Stimulated activated CD4-positive, alpha-beta T cell treated with anti-CD3 and anti-CD28 coated beads, Interleukin-12 subunit alpha, Interleukin-12 subunit beta, amount 100 ng/mL, for 4 hours (primary cell): ENCODE results near the gene B4GALNT4.
"Not testable (repeated sequence)": the region's sequence is repeated elsewhere in the genome, so short reads cannot be mapped to it uniquely, and the experiment has no call there.

Source experiments
- DNase-seq: peaks from one replicate; pipeline ENCODE4 v3.0.0-alpha.2; 2020

The B4GALNT4 gene

DNA sequence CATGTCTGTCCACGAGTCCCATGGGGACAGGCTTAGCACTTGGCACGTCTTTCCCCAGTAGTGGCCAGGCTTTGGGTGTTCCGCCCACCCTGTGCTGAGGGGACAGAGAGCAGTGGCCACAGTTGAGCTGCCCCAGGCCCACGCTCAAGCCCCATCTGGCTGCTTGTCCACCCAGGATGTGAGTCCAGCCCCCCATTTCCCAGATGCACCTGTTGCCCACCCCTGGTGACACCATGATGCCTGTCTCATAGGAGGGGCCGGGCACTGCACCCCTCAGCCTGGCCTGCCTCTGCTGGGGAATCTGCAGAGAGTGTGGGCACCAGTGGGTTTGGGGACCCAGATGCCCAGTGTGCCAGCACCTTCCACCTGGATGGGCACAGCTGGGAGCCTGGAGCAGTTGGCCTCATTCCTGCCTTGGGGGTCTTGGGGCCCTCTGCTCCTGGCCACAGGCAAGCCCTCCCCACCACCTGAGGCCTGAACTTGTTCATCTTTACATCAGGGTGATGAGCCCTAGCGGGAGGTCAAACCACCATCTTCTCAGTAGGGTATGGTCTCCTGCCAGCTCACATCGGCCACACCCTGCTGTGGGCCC, 39.8 kb downstream of the B4GALNT4 start:
- no peak for DNase-seq

DNA sequence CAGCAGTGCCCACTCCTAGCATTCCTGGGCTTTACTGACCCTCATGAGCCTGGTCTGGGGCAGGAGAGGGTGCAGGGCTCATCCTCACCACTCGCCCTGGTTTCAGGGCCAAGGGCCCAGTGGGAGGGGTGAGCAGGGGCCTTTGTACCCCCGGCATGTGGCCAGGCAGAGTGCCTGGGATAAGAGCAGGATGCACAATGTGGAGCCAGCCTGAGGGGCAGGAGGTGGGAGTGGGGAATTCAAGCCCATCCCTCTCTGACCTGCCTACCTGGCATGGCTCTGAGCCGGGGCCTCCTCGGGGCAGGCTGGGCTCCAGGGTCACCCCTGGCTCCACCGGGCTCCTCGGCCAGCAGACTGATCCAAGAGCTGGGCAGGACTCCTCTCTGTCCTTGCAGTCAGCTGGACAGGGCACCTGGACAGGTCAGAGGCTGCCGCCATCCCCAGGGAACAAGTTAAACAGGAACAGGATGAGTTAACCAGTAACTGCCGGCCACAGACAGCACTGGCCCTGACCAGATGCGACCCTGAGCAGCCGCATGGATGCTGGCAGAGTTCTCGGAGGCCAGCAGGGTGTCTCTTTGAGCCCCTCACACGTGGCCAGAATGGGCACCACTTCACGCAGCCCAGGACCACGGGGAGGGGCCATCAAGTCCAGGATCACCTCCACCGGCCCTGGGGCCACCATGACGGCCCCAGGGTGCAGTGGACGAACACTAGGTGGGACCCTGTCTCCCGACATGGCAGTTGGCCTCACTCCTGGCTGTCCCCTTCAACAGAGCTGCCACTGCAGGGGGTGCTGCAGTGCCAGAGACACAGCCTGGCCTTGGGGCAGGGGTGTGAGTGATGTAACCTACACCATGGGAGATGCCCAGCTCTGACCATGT, 40.5 kb downstream of the B4GALNT4 start:
- no peak for DNase-seq

DNA sequence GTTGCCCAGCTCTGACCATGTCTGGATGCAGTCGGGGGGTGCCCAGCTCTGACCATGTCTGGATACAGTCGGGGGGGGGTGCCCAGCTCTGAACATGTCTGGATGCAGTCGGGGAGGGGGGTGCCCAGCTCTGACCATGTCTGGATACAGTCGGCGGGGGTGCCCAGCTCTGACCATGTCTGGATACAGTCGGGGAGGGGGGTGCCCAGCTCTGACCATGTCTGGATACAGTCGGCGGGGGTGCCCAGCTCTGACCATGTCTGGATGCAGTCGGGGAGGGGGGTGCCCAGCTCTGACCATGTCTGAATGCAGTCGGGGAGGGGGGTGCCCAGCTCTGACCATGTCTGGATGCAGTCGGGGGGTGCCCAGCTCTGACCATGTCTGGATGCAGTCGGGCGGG, 41.4 kb downstream of the B4GALNT4 start:
- DNase-seq, result not testable (repeated sequence)

DNA sequence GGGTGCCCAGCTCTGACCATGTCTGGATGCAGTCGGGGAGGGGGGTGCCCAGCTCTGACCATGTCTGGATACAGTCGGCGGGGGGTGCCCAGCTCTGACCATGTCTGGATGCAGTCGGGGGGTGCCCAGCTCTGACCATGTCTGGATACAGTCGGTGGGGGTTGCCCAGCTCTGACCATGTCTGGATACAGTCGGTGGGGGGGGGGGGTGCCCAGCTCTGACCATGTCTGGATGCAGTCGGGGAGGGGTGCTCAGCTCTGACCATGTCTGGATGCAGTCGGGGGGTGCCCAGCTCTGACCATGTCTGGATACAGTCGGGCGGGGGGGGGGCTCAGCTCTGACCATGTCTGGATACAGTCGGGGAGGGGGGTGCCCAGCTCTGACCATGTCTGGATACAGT, 42.2 kb downstream of the B4GALNT4 start:
- DNase-seq, result not testable (repeated sequence)

DNA sequence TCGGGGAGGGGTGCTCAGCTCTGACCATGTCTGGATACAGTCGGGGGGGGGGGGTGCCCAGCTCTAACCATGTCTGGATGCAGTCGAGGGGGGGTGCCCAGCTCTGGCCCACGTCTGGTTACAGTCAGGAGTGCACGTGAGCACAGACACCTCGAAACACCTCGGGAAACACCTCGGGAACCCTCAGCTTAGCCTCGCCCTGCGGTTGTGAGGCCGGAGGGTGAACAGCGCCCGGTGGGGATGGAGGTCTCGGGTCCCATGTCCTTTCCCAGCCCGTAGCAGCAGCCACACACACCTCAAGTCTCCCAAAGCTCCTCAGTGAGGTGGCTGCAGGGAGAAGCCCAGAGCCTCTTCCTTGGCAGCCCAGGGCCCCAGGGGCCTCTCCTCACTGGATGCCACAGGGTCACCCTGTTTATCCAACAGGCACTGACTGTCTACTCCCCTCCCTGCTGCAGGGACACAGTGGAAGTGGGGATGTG, 43.4 kb downstream of the B4GALNT4 start:
- no peak for DNase-seq

DNA sequence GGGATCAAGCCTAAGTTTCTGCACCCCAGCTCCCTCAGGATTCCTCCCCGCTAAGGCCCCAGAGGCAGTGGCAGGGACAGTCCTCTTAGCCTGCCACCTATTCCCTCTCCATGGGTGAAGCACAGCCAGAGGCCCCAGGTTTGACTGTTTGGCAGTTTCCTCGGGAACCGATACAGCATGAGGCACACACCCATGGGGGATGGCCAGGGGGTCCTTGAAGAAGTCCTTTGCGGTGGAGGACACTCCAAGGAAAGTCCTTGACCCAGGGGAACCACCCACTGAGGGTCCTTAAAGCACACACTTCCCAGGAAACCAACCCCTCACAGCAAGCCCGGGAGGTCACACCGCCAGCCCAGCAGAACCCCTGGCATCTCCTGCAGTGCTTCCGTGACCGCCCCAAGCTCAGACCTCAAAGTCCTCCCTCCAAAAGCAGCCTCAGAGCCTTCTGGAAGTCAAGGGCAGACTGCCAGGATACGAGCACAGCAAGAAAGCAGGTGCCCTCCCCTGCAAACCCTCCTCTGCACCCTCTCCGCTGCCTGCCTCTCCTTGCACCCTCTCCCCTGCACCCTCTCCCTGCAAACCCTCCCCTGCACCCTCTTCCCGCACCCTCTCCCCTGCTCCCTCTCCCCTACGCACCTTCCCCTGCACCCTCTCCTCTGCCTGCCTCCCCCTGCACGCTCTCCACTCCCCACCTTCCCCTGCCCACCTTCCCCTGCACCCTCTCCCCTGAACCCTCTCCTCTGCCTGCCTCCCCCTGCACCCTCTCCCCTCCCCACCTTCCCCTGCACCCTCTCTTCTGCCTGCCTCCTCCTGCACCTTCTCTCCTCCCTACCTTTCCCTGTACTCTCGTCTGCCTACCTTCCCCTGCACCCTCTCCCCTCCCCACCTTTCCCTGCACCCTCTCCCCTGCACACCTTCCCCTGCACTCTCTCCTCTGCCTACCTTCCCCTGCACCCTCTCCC, 44.1 kb downstream of the B4GALNT4 start:
- DNase-seq, result no peak

DNA sequence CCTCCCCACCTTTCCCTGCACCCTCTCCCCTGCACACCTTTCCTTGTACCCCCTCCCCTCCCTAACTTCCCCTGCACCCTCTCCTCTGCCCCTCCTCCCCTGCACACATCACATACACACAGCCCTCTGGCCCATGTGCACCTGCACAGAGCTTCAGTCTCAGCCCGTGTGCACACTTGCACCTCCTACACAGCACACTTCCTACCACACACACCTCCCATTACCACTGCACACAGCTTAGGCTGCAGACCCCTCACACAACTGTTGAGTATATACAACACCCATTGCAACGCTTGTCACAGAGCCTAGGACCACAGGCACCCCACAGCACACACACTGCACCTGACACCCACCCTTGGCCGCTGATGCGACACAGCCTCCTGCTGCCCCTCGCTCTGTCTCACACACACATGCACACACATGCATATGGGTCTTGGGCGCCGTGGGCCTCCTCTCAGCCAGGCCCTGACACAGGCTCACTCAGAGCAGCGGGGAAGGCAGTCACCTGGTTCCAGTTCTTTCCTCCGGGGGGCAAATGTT, 45.1 kb downstream of the B4GALNT4 start:
- no peak for DNase-seq

DNA sequence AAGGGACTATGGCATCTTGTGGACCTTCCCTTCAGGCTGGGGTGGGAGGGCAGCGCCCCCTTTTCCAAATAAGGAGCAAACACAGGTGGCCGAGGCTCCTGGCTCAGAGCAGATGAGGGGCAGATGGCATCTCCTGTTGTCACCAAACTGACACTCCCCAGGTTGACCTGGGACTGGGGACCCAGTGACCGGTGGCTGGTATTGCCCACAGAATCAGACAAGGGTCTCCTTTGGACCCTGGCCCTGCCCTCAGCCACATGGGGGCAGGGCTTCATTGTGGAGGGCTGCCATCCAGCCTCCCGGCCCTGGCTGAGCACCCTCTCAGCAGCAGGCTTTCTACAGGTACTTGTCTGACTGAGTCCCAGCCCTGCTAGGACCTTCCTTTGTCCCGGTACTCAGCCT, 46.3 kb downstream of the B4GALNT4 start:
- DNase-seq, result no peak

DNA sequence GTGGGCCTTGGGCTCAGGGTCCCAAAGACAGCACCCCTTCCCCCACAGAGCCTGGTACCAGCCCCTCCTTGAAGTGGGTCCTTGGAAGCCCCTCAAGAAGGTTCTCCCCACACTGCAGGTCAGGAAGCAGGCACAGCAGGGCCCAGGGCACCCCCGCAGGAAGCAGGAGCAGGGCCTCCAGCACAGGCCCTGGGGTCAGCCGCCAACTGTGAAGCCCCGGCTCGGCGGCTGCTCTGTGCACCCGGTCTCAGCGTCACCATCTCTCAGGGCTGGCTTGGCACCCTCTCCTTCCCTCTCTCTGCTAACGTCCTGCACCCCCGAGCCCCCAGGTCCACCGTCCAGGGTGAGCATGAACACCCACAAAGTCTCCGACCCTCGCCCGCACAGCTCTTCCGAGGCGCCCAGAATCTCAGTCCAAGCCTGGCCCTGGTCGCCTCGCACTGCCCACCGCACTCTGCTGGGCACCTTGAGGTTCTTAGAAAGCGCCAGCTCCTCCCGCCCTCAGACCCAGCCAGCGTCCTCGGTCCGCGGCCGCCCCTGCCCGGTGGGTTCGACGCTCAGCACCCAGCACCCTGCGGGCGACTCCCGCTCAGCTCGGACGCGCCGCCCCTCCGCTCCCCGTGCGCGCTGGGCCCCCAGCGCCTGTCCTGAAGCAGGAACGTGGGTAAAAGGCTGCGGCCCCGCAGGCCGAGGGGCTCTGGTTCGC, 46.9 kb downstream of the B4GALNT4 start:
- no peak for DNase-seq

DNA sequence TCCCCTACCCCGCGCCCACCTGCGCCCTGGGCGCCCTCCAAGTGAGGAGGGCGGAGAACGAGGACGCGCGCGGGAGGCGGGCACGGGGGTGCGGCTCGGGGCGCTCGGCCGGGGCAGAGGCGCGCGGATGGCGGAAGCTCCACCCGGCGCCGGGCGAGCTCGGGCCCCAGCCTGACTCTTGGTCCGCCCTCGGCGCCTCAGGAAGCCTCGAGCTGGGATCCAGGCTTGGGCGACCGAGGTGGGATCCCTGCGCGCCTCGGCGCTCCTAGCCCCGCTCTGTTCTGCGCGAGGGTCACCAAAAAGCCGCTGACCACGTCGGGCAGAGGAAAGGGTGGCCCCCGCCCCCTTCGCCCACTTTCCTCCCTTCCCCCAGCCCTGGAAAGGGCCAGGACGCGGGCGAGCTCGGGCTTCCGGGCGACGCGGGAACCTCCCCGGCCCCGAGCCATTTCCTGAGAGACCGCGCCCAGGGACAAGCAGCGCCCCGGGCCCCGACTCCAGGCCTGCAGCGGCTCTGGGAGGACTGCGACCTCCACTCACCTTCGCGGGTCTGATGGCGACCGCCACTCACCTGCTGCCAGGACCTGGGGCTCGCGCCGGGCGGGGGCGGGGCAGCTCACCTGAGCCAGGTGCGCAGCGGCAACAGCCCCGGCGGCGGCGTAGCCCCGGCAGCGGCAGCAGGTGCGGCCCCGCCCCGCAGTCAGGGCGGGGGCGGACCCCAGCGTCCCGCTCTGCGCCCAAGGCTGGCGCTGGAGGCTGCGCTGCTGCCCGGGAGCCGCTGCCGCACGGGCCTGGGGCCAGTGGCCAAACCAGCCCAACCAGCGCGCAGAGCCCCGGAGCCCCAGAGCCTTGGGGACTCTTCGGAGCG, 47.7 kb downstream of the B4GALNT4 start:
- no peak for DNase-seq

DNA sequence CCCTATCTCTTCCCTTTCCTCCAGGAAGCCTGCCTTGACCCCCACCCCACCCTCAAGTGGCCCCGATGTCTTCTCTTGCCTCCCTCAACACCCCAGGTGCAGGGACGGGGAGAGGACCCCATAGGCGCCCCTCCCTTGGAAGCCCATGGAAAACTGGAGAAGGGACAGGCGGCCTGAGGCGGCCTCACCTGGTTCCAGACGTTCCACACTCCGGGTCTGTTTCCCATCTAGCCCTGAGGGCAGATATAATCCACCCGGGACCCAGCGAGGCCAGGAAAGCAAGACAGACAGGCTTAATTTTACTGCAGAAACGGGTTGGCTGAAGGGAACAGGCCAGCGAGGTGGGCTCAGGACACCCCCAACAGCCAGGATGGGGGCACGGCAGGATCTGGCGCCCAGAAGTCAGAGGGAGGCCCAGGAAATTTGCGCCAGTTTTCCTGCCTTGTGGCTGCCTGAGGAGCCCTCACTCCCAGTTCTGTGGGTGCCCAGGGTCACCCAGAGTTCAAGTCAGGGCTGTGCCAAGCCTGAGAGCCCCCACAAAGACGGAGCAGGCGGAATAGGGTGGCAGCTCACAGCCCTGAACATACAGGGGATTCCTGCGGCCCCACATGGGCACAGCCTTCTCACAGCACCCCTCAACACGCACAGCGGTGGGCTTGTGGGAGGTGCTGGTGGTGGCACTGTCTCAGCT, 48.5 kb downstream of the B4GALNT4 start:
- DNase-seq, result no peak

DNA sequence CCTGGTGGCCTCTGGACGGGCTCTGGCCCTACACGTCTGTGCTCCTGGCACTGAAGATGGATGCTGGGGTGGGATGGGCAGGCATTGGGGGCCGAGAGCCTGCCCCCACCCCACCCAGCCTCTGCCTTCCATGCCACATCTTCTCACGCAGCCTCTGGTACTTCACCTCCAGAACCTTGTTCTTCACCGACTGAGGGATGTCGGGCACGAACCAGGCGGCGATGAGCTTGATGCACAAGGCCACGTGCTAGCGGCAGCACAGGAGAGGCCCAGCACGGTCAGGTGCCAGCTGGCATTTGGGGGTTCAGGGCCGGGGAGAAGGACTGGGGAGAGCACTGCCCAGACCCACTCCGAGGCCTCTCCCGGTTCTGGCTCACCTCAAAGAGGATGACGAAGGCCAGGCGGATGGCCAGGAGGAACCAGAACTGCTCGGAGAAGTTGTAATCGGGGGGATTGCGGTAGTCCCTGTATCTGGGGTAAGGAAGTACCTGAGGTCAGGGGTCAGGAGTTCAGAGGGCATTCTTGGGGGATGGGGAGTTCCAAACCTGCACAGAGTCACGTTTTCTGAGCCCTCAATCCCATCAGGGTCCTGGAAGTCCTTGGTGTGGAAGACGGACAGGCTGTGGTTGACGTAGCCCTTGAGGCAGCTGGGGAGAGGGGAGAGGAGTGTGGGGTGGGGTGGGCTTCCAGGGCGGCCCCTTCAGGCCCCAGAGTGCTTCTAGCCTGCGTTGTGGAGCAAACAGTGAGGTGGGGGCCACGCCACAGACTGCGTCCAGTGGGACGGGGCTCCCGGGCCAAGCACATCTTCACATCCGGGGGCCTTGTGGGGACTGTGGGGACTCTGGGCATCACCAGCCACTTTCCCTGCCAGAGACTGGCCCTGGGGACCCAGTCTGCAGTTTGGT, 49.3 kb downstream of the B4GALNT4 start:
- DNase-seq, result no peak

DNA sequence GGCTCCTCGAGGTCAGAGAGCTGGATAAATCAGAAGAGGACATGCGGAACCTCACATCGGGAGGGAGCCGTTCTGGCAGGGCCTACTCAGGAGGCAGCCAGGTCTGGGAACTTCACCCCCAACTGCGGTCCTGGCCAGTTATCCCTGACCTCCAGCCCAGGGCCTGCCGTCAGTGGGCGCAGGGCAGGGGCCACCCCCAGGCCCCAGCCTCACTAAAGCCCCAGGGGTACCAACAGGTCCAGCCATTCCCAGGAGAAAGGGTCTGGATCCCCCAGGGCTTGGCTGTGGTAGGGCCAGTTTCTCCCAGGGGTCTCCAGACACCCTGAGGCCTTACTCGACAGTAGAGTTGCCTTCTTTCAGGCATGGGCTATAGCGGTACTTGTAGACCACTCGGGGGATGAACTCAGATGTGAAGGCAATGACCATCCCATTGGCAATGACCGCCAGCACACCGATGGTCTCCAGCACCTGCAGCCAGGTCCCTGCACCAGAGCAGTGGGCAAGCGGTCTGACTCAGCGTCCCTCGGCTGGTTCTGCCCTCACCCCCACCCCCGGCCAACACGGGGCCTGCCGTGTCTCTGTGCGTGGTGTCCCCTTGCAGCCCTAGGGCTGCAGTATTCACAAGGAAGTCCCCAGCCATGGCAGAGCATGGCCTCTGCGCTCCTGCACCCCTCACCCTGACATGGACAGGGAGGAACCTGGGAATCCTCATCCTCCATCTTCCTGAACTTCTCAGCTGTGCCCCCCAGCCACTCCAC, 50.1 kb downstream of the B4GALNT4 start:
- no peak for DNase-seq

DNA sequence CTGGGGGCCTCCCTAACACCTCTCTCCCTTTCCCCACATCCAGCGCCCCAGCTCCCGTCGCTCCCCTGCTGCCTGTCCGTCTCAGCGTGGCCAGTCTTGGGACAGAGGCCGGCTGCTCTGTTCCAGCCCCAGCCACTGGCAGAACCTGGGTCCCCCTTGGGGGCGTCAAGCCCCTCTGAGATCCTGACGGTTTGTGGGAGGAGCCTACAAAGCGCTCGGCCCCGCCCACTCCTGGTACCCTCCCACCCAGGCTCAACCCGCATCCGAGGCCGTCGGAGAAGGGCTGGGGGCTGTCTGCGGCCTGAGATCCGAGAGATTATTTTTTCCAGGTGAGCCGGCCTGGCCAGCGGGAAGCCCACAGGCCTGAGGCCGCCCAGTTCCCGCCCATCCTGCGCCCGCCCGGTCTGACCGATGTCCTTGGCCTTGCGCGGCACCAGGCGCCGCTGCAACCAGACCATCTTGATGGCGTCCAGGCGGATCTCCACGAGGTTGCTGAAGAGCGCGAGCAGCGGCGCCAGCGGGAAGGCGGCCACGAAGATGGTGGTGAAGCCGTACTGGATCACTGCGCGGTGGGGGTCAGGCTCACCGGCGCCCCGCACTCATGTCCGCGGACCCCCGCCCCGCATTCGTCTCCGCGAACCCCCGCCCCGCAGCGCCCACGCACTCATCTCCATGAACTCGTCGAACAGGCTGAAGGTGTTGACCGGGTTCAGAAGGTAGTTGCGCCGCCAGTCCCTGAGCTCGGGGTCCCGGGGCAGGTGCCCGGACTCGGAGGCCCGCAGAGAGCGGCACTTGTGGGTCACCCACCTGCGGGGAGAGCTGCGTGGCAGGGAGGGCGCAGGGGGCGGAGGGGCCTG, 51.0 kb downstream of the B4GALNT4 start:
- no peak for DNase-seq

DNA sequence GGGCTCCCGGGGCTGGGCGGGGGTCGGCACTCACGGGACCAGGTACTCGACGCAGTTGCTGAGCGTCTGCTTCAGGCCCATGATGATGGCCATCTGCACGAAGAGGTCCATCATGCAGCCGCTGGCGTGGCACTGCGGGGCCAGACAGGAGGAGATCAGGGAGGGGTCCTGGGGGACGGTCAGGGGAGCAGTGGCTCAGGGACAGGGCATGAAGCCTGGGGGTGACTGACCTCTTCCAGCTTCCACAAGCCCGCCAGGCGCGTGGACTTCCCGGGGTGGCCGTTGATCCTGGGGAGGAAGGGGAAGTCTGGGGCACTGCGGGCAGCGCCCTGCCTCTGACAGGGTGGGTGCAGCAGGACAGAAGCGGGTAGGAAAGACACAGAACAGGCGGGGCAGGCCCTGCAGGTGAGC, 51.6 kb downstream of the B4GALNT4 start:
- DNase-seq, result no peak

DNA sequence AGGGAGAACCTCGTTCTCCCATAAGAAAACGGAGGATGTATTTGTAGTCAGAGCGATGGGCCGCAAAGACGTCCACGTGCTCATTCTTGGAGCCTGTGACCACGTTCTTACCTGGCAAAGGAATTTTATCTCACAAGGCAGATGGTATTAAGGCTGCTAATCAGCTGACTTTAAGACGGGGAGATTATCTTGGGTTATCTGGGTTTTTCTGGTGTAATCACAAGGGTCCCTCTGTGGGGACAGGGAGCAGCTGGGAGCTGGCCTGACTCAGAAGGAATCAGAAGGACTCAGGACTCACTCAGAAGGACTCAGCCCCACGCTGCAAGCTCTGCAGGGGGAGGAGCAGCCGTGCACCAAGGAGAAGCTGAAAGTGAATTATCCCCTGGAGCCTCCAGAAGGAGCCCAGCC, 53.0 kb downstream of the B4GALNT4 start:
- DNase-seq, result no peak

DNA sequence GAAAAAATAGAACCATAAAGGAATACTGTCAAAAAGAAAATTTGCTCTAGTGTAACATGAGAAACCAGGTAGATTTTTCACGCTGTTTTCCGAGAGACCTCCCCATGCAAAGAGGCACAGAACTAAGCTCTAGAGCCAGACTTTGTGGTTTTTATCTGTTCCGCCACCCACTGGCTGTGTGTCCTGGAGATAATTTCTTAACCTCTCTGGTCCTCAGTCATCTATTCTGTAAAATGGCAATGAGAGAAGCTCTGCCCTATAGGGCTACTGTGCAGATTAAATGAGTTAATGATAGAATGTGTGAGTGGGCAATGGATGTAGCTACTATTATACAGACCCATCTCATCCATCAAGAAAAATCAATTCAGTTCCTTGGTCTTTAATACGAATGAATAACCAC, 54.9 kb downstream of the B4GALNT4 start:
- no peak for DNase-seq

DNA sequence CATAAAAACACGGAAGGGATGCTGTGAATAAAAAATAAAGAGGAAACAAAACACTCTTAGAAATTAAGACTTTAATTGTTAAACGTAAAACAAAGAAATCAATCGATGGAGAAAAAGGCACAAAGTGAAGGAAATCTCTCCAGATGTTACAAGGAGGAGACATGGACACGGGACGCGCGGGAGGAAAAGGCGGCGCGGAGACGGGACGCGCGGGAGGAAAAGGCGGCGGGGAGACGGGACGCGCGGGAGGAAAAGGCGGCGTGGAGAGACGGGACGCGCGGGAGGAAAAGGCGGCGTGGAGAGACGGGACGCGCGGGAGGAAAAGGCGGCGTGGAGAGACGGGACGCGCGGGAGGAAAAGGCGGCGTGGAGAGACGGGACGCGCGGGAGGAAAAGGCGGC, 55.5 kb downstream of the B4GALNT4 start:
- not testable (repeated sequence) for DNase-seq
